Mesendoderm (in vitro differentiated cells): ENCODE data around the gene EAF1.

Source experiments
- DNase-seq: peaks from one replicate; pipeline ENCODE4 v3.0.0; 2013
- H2AK5ac ChIP-seq: 2 replicates; pipeline ENCODE4 v1.6.1; 2013; ENCODE audit warnings: low read length, inconsistent platforms
- H2BK120ac ChIP-seq: 2 replicates; pipeline ENCODE4 v1.6.1; 2013; ENCODE audit warnings: low read depth, mild to moderate bottlenecking, low read length, moderate library complexity, mixed read lengths
- H2BK15ac ChIP-seq: replicated peaks from 2 replicates; pipeline ENCODE4 v1.6.1; 2013; ENCODE audit warnings: low read depth, mild to moderate bottlenecking, moderate library complexity
- H2BK5ac ChIP-seq: 2 replicates; pipeline ENCODE4 v1.6.1; 2013; ENCODE audit warnings: low read length, inconsistent platforms
- H3K18ac ChIP-seq: 2 replicates; pipeline ENCODE4 v1.6.1; 2013; ENCODE audit warnings: mild to moderate bottlenecking, low read length, mixed read lengths
- H3K23ac ChIP-seq: one replicate; pipeline ENCODE4 v1.6.1; 2013; ENCODE audit warnings: low read length
- H3K27ac ChIP-seq: 2 replicates; pipeline ENCODE4 v1.5.1; 2013; ENCODE audit warnings: low read depth, mild to moderate bottlenecking, inconsistent platforms, low read length, moderate library complexity
- H3K27me3 ChIP-seq: 2 replicates; pipeline ENCODE4 v1.6.1; 2013; ENCODE audit warnings: low read length, control low read depth, mild to moderate bottlenecking, inconsistent platforms; ENCODE audit not compliant: insufficient read depth, poor library complexity
- H3K36me3 ChIP-seq: 2 replicates; pipeline ENCODE4 v1.6.1; 2013; ENCODE audit warnings: low read length, inconsistent platforms; ENCODE audit not compliant: control insufficient read depth, insufficient read depth
- H3K4ac ChIP-seq: one replicate; pipeline ENCODE4 v1.6.1; 2013; ENCODE audit warnings: low read depth, mild to moderate bottlenecking, low read length, moderate library complexity
- H3K4me1 ChIP-seq: 2 replicates; pipeline ENCODE4 v1.6.1; 2013; ENCODE audit warnings: low read depth, low read length, inconsistent platforms; ENCODE audit not compliant: control insufficient read depth
- H3K4me2 ChIP-seq: 2 replicates; pipeline ENCODE4 v1.6.1; 2013; ENCODE audit warnings: low read length
- H3K4me3 ChIP-seq: 2 replicates; pipeline ENCODE4 v1.5.1; 2013; ENCODE audit warnings: mild to moderate bottlenecking, low read length
- H3K56ac ChIP-seq: one replicate; pipeline ENCODE4 v1.6.1; 2013; ENCODE audit warnings: low read length
- H3K79me1 ChIP-seq: 2 replicates; pipeline ENCODE4 v1.6.1; 2013; ENCODE audit warnings: low read length, inconsistent platforms
- H3K79me2 ChIP-seq: 2 replicates; pipeline ENCODE4 v1.6.1; 2013; ENCODE audit warnings: mild to moderate bottlenecking, low read length; ENCODE audit not compliant: control insufficient read depth, insufficient read depth
- H3K9ac ChIP-seq: 2 replicates; pipeline ENCODE4 v1.6.1; 2013; ENCODE audit warnings: low read length, inconsistent platforms
- H4K5ac ChIP-seq: one replicate; pipeline ENCODE4 v1.6.1; 2013; ENCODE audit warnings: low read length
- H4K8ac ChIP-seq: one replicate; pipeline ENCODE4 v1.6.1; 2013; ENCODE audit warnings: low read depth, mild to moderate bottlenecking, control low read depth, low read length, moderate library complexity
- WGBS: extraction: QIAGEN DNeasy Blood & Tissue Kit; methylation state at CpG from one replicate; pipeline ENCODE4 v1.1.7; 2013; ENCODE audit warnings: low lambda C conversion rate, missing lambda C conversion rate; ENCODE audit not compliant: insufficient coverage; ENCODE audit errors: extremely low coverage; 5-methylcytosine and 5-hydroxymethylcytosine counted together

EAF1 gene

DNA sequence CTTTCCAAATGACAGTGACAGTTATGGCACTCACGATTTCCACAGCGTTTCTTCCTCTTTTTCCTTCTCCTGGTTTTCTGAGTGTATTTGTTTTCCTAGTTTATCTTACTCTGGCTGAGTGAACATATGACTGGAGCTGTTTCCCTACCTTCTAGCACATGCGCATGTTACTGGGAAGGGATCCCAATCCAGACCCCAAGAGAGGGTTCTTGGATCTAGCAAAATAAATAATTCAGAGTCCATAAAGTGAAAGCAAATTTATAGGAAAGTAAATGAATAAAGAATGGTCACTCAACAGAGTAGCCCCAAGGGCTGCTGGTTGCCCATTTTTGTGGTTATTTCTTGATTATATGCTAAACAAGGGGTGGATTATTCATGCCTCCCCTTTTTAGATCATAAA is 23.9 kb upstream of the EAF1 start:
- H3K9ac ChIP-seq, result no peak overlapping the region
- H2BK5ac ChIP-seq, result no peak overlapping the region

DNA sequence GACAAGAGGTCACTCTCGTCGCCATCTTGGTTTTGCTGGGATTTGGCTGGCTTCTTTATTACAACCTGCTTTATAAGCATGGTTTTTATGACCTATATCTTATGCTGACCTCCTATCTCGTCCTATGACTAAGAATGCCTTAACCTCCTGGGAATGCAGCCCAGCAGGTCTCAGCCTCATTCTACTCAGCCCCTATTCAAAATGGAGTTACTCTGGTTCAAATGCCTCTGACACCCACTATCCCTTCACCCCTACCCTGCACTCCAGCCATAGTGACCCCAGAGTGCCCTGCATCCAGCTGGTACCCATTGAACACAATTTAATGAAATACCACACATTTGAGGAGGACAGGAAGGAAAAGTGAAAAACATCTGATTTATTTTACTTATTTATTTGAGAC is 23.4 kb upstream of the EAF1 start:
- Histone ChIP-seq H3K27me3 (no peaks in the 10 kb centered on the region), H2AK5ac (no peak overlapping the region), H3K4ac (no peak overlapping the region), H2BK5ac (no peak overlapping the region), H3K79me2 (no peaks in the 10 kb centered on the region), H3K18ac (no peak overlapping the region), H3K79me1 (no peaks in the 10 kb centered on the region), H4K8ac (no peak overlapping the region), H3K9ac (no peak overlapping the region), H3K56ac (no peak overlapping the region), H2BK15ac (no peak overlapping the region), H3K4me2 (no peak overlapping the region), H3K23ac (no peak overlapping the region), H3K36me3 (no peaks in the 10 kb centered on the region), H2BK120ac (no peak overlapping the region), H3K4me3 (no peak overlapping the region), H3K27ac (no peak overlapping the region), H4K5ac (no peak overlapping the region), H3K4me1 (no peaks in the 10 kb centered on the region)
- no peak for DNase-seq
- no CpG with 5 or more reads among the region's 3 CpGs for WGBS

More for the DNA sequence above, 23.9 kb upstream of the EAF1 start:
- Histone ChIP-seq H3K18ac (no peak overlapping the region), H2BK15ac (no peak overlapping the region), H4K5ac (no peak overlapping the region), H3K36me3 (no peaks in the 10 kb centered on the region), H2BK120ac (no peak overlapping the region), H3K4me1 (no peaks in the 10 kb centered on the region), H3K79me1 (no peaks in the 10 kb centered on the region), H3K27me3 (no peaks in the 10 kb centered on the region), H3K4me3 (no peak overlapping the region), H3K4me2 (no peak overlapping the region), H3K56ac (no peak overlapping the region), H3K27ac (no peak overlapping the region), H4K8ac (no peak overlapping the region), H2AK5ac (no peak overlapping the region), H3K4ac (no peak overlapping the region), H3K79me2 (no peaks in the 10 kb centered on the region), H3K23ac (no peak overlapping the region)
- WGBS, result no CpG with 5 or more reads among the region's 3 CpGs
- no peak for DNase-seq

DNA sequence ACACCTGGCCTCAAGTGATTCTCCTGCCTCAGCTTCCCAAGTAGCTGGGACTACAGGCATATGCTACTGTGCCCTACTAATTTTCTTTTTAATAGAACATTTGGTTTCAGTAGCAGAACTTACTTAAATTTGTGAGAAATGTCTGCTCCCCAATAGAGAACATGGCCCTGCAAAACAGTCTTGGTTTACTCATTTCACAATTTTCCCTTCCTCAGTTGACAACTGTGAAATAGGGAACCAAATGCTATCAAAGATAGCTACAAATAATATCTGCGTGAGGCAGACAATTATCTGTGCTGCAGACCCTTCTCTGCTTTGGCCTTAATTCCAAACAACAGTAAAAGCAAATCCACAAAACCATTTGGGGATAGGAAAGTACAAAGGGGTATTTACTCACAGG is 22.6 kb upstream of the EAF1 start:
- Histone ChIP-seq H3K79me1 (no peaks in the 10 kb centered on the region), H3K4me3 (no peak overlapping the region), H2BK5ac (no peak overlapping the region), H3K56ac (no peak overlapping the region), H3K27ac (no peak overlapping the region), H3K18ac (no peak overlapping the region), H4K8ac (no peak overlapping the region), H3K4ac (no peak overlapping the region), H3K36me3 (no peaks in the 10 kb centered on the region), H3K4me2 (no peak overlapping the region), H2AK5ac (no peak overlapping the region), H2BK120ac (no peak overlapping the region), H3K23ac (no peak overlapping the region), H3K9ac (no peak overlapping the region), H3K4me1 (no peaks in the 10 kb centered on the region), H4K5ac (no peak overlapping the region), H3K79me2 (no peaks in the 10 kb centered on the region), H2BK15ac (no peak overlapping the region), H3K27me3 (no peaks in the 10 kb centered on the region)
- no CpG with 5 or more reads among the region's 1 CpG for WGBS
- no peak for DNase-seq

DNA sequence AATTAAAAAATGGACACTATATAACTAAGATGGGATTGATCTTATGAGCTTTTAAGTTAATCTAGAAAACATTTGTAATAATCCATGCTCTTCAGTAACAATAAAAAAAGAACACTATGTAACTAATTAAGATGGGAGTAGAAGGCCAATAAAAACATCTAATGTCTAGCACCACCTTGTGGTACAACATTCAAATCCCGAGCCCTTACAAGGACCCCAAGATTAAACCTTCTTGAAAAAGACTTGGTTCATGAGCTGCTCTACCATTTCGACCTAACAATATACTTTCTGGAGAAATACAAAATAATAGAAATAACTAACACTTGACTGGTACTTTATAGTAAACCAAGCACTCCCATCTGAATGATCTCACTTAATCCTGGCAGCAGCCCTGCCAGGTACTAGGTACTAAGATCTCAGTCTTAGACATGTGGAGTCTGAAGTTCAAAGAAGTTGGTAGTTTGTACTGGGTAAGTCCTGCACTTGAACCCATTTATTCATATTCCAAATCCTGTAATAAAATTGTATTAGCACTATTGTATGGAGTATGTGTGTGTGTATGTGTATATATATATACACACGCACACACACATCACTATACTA is 21.8 kb upstream of the EAF1 start:
- Histone ChIP-seq H4K8ac (no peak overlapping the region), H2BK5ac (no peak overlapping the region), H3K9ac (no peak overlapping the region), H3K27ac (no peak overlapping the region), H3K4me3 (no peak overlapping the region), H4K5ac (no peak overlapping the region), H2BK15ac (no peak overlapping the region), H3K4me2 (no peak overlapping the region), H2AK5ac (no peak overlapping the region), H3K56ac (no peak overlapping the region), H3K36me3 (no peaks in the 10 kb centered on the region), H3K79me1 (no peaks in the 10 kb centered on the region), H3K18ac (no peak overlapping the region), H3K4ac (no peak overlapping the region), H3K23ac (no peak overlapping the region), H3K79me2 (no peaks in the 10 kb centered on the region), H3K27me3 (no peaks in the 10 kb centered on the region), H3K4me1 (no peaks in the 10 kb centered on the region), H2BK120ac (no peak overlapping the region)
- peak; percentile 57 for DNase-seq
- no CpG with 5 or more reads among the region's 3 CpGs for WGBS

DNA sequence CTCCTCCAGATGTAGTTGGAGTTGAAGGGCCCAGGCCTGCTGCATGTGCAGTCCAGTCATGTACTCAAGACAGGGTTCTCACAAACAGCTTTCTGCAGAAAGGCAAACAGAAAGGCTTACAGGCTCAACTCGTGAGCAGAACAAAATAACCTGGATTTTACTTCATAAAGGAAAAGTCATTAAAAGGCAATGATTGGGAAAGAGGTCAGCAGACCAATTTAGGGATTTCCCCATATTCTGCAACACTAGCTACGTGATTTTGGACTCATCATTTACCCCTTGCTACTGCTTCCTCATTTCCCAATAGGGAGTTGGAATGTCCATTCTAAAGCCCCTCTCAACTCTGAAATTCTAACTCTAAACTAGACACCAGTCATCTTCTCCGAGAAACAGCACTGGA is 18.2 kb upstream of the EAF1 start:
- Histone ChIP-seq H3K79me1 (no peaks in the 10 kb centered on the region), H3K36me3 (peaks cover 4% of the 10 kb centered on the region), H3K4ac (no peak overlapping the region), H4K5ac (no peak overlapping the region), H3K9ac (no peak overlapping the region), H4K8ac (no peak overlapping the region), H2AK5ac (no peak overlapping the region), H3K18ac (no peak overlapping the region), H2BK15ac (no peak overlapping the region), H3K27ac (no peak overlapping the region), H3K56ac (no peak overlapping the region), H3K4me1 (no peaks in the 10 kb centered on the region), H3K79me2 (no peaks in the 10 kb centered on the region), H3K27me3 (no peaks in the 10 kb centered on the region), H3K4me2 (no peak overlapping the region), H3K23ac (no peak overlapping the region), H3K4me3 (no peak overlapping the region), H2BK5ac (no peak overlapping the region), H2BK120ac (no peak overlapping the region)
- no peak for DNase-seq
- WGBS, result no CpG with 5 or more reads among the region's 3 CpGs

DNA sequence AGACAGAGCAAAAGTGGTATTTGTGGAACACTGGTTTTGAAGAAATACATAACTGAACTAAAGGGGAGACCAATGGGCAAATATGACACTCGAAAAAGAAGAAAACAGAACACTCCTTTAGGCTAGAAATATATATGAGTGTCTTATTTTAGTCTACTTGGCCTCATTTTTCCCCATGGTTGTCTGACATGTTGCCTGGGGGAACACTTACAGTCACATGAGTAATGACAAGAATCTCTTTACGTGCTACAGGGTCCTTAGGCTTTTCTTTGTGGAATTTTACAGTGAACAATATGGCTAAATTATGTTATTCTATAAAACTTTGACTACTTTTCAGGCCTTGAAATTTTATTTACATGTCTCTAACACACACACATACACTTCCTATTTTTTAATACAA is 17.6 kb upstream of the EAF1 start:
- no peak overlapping the region for H3K23ac ChIP-seq
- H3K9ac ChIP-seq, result no peak overlapping the region
- no peak overlapping the region for H3K4ac ChIP-seq
- H3K36me3 ChIP-seq, result peaks cover 4% of the 10 kb centered on the region
- no peak overlapping the region for H2BK120ac ChIP-seq
- no peak overlapping the region for H3K4me2 ChIP-seq
- H3K4me1 ChIP-seq, result no peaks in the 10 kb centered on the region
- H3K18ac ChIP-seq, result no peak overlapping the region
- no peak overlapping the region for H2BK5ac ChIP-seq
- no peak overlapping the region for H4K8ac ChIP-seq
- no peaks in the 10 kb centered on the region for H3K79me2 ChIP-seq
- no peak overlapping the region for H3K56ac ChIP-seq
- no peak overlapping the region for H4K5ac ChIP-seq
- H3K27ac ChIP-seq, result no peak overlapping the region
- H3K27me3 ChIP-seq, result no peaks in the 10 kb centered on the region
- no peak for DNase-seq
- H2AK5ac ChIP-seq, result no peak overlapping the region
- no peaks in the 10 kb centered on the region for H3K79me1 ChIP-seq
- WGBS, result no CpG with 5 or more reads among the region's 2 CpGs
- no peak overlapping the region for H3K4me3 ChIP-seq
- no peak overlapping the region for H2BK15ac ChIP-seq
